ENCODE results near the gene CELF4.

DNA sequence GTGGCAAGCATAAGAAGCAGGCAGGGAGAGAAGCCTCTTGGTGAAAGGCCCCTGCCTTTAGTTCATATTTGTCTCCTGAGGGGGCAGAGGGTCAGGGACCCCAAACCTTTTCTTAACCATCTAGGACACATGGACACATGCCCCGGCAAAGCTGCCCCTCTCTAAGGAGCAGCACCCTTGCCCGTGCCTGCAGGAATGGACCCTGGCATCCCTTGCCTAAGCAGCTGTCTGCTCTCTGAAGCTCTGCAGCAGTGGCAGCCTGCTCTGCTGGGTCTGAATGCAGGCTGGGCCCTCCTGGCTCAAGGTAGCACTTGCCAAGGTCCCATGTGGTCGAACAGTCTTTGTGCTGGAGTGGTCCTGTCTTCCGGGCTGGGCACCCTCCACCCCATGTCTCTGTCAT lies 174.4 kb downstream of the CELF4 start:
- TF ChIP-seq, protein P1, sequence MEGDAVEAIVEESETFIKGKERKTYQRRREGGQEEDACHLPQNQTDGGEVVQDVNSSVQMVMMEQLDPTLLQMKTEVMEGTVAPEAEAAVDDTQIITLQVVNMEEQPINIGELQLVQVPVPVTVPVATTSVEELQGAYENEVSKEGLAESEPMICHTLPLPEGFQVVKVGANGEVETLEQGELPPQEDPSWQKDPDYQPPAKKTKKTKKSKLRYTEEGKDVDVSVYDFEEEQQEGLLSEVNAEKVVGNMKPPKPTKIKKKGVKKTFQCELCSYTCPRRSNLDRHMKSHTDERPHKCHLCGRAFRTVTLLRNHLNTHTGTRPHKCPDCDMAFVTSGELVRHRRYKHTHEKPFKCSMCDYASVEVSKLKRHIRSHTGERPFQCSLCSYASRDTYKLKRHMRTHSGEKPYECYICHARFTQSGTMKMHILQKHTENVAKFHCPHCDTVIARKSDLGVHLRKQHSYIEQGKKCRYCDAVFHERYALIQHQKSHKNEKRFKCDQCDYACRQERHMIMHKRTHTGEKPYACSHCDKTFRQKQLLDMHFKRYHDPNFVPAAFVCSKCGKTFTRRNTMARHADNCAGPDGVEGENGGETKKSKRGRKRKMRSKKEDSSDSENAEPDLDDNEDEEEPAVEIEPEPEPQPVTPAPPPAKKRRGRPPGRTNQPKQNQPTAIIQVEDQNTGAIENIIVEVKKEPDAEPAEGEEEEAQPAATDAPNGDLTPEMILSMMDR (IDR thresholded peaks at IDR 0.05; ENCODE audit: insufficient read depth, low read length, poor library complexity, severe bottlenecking): no peak
- TF ChIP-seq EZH2phosphoT487 (conservative IDR thresholded peaks at IDR 0.05; ENCODE audit: low read length): no peak
